ENCODE data around the gene ITGAL.

DNA sequence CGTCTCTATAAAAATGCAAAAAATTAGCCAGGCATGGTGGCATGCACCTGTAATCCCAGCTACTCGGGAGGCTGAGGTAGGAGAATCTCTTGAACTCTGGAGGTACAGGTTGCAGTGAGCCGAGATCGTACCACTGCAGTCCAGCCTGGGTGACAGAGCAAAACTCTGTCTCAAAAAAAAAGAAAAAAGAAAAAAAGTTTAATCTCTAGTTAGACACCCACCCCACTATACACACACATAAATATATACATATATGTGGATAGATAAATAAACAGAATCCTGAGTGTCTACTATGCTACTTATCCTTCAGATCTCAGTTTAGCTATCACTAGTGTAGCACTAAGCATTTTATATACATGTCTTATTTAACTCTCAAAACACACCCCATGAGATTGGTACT is 18.7 kb downstream of the ITGAL start:
- no peak for TF ChIP-seq KDM1A (IDR thresholded peaks at IDR 0.05; ENCODE audit: borderline replicate concordance, low read length)
- TF ChIP-seq NANOG (IDR thresholded peaks at IDR 0.05; ENCODE audit: insufficient read depth, low read depth, low read length, poor library complexity, severe bottlenecking), result no peak
- TF ChIP-seq, protein P1, sequence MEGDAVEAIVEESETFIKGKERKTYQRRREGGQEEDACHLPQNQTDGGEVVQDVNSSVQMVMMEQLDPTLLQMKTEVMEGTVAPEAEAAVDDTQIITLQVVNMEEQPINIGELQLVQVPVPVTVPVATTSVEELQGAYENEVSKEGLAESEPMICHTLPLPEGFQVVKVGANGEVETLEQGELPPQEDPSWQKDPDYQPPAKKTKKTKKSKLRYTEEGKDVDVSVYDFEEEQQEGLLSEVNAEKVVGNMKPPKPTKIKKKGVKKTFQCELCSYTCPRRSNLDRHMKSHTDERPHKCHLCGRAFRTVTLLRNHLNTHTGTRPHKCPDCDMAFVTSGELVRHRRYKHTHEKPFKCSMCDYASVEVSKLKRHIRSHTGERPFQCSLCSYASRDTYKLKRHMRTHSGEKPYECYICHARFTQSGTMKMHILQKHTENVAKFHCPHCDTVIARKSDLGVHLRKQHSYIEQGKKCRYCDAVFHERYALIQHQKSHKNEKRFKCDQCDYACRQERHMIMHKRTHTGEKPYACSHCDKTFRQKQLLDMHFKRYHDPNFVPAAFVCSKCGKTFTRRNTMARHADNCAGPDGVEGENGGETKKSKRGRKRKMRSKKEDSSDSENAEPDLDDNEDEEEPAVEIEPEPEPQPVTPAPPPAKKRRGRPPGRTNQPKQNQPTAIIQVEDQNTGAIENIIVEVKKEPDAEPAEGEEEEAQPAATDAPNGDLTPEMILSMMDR (IDR thresholded peaks at IDR 0.05; ENCODE audit: control extremely low read depth in 1 of 3, insufficient read depth in 1 of 3, low read depth in 1 of 3, low read length in 3 of 3), result no peak
- TF ChIP-seq EGR1 (IDR thresholded peaks at IDR 0.05; ENCODE audit: borderline replicate concordance, low read depth, low read length), result no peak
- TF ChIP-seq SP1 (IDR thresholded peaks at IDR 0.05; ENCODE audit: low read depth, low read length), result no peak
- no peak for TF ChIP-seq GABPA (IDR thresholded peaks at IDR 0.05; ENCODE audit: borderline replicate concordance, insufficient read depth, low read length)
- TF ChIP-seq BCL11A (IDR thresholded peaks at IDR 0.05; ENCODE audit: low read depth in 2 of 2, low read length in 2 of 2), result no peak
- no peak for TF ChIP-seq EZH2 (IDR thresholded peaks at IDR 0.05; ENCODE audit: low read depth, low read length, severe bottlenecking)
- no peak for TF ChIP-seq CEBPB (IDR thresholded peaks at IDR 0.05; ENCODE audit: low read depth, low read length)
